Left ventricle myocardium inferior (tissue), 1 donor: ENCODE results near the gene TRAF1. TPM values are rescaled to one million over a fixed set of nuclear protein-coding genes. Genes with fewer than 3 reads are reported as not detected.

Experiments used
- DNase-seq: peaks from one replicate; pipeline ENCODE4 v3.0.0-alpha.2; 2020
- H3K27ac ChIP-seq: fragments of 200-600 bp; replicated peaks from 2 replicates; pipeline ENCODE4 v1.8.0; 2021
- H3K27me3 ChIP-seq: fragments of 200-600 bp; 2 replicates; pipeline ENCODE4 v1.8.0; 2021; ENCODE audit warnings: low read depth
- H3K36me3 ChIP-seq: fragments of 200-600 bp; 2 replicates; pipeline ENCODE4 v1.8.0; 2021
- H3K4me1 ChIP-seq: fragments of 200-600 bp; 2 replicates; pipeline ENCODE4 v1.8.0; 2021
- H3K4me3 ChIP-seq: fragments of 200-600 bp; 2 replicates; pipeline ENCODE4 v1.8.0; 2021; ENCODE audit warnings: mild to moderate bottlenecking, moderate library complexity
- H3K9me3 ChIP-seq: fragments of 200-600 bp; replicated peaks from 2 replicates; pipeline ENCODE4 v1.8.0; 2021
- intact Hi-C: fragments of 100-400 bp; cut with micrococcal nuclease; formaldehyde crosslinking; loops from one replicate; pipeline ENCODE4 v1.11.0; 2022
- total RNA-seq: library from RNA; stranded (reverse); fragmentation: NEBNext Ultra II Directional; extraction: Animal tissue kit (Norgen Biotek cat#: 25700); gene quantifications from one replicate; pipeline ENCODE4 v1.2.1, GENCODE V29; 2021
- TF ChIP-seq, protein P1 (sequence below): fragments of 200-600 bp; IDR thresholded peaks from 2 replicates; pipeline ENCODE4 v1.8.0; 2021; ENCODE audit warnings: antibody characterized with exemption, mild to moderate bottlenecking, borderline replicate concordance
- donor health status: DM: no; HTN: yes; CAD: no; lungs with severe emphysema.

The TRAF1 gene
- total RNA-seq, 1 donor from 2014 or later, result 2.6 TPM

GRCh38 chr9:120888626-120889025 is 38.0 kb downstream of the TRAF1 start:
- Histone ChIP-seq H3K4me3 (no peak overlapping the region), H3K9me3 (no peaks in the 10 kb centered on the region), H3K27ac (no peak overlapping the region), H3K27me3 (no peaks in the 10 kb centered on the region), H3K4me1 (no peaks in the 10 kb centered on the region), H3K36me3 (no peaks in the 10 kb centered on the region)
- intact Hi-C loops, result no loop called here
- TF ChIP-seq, protein P1, sequence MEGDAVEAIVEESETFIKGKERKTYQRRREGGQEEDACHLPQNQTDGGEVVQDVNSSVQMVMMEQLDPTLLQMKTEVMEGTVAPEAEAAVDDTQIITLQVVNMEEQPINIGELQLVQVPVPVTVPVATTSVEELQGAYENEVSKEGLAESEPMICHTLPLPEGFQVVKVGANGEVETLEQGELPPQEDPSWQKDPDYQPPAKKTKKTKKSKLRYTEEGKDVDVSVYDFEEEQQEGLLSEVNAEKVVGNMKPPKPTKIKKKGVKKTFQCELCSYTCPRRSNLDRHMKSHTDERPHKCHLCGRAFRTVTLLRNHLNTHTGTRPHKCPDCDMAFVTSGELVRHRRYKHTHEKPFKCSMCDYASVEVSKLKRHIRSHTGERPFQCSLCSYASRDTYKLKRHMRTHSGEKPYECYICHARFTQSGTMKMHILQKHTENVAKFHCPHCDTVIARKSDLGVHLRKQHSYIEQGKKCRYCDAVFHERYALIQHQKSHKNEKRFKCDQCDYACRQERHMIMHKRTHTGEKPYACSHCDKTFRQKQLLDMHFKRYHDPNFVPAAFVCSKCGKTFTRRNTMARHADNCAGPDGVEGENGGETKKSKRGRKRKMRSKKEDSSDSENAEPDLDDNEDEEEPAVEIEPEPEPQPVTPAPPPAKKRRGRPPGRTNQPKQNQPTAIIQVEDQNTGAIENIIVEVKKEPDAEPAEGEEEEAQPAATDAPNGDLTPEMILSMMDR, result no peak
- DNase-seq, result no peak

DNA sequence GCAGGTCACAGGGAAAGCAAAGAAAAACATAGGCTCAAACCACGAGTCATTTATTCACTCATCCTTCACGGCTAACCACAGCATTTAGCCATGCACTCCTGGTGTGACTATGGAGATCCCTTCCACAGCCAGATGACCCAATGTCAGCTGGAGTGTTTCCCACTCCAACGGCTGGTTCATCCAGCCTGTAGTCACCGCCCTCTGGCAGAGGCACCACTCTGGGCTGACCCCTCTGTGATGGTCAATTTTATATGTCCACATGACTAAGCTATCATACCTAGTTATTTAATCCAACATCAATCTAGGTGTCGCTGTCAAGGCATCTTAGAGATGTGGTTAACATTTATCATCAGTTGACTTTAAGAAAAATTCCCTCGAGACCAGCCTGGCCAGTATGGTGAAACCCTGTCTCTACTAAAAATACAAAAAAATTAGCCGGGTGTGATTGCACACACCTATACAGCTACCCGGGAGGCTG is 40.1 kb downstream of the TRAF1 start:
- H3K4me1 ChIP-seq, result no peaks in the 10 kb centered on the region
- no peak overlapping the region for H3K4me3 ChIP-seq
- H3K27me3 ChIP-seq, result peaks cover 7% of the 10 kb centered on the region
- peak; percentile 54 for DNase-seq
- TF ChIP-seq, protein P1, result no peak
- H3K9me3 ChIP-seq, result no peaks in the 10 kb centered on the region
- no peaks in the 10 kb centered on the region for H3K36me3 ChIP-seq
- peak overlapping the region; percentile 43 for H3K27ac ChIP-seq
- intact Hi-C loops, result no loop called here

DNA sequence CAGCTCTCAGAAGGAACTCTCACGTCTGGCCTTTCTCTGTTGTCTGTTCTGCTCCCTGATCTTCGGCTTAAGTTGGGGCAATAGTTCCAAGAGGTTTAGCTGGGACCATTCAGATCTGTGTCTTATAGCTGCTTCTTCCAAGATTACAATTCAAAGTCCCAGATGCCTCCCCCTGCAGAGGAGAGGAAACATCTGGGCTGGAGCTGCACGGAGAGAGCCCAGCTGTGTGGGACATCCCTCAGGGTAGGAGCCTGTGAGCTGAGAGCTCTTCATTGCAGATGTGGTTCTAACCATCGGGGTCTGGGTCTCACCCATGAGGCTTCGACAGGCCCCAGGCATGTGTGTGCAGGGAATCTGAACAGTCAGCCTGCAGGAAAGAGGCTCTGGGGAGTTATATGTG is 40.6 kb downstream of the TRAF1 start:
- no peaks in the 10 kb centered on the region for H3K9me3 ChIP-seq
- H3K4me1 ChIP-seq, result no peaks in the 10 kb centered on the region
- DNase-seq, result peak; percentile 31
- no peaks in the 10 kb centered on the region for H3K36me3 ChIP-seq
- H3K4me3 ChIP-seq, result no peak overlapping the region
- peaks cover 7% of the 10 kb centered on the region for H3K27me3 ChIP-seq
- intact Hi-C loops, result no loop called here
- TF ChIP-seq, protein P1, result no peak
- H3K27ac ChIP-seq, result peak overlapping the region; percentile 43

GRCh38 chr9:120885457-120885856 is 41.1 kb downstream of the TRAF1 start:
- H3K9me3 ChIP-seq, result no peaks in the 10 kb centered on the region
- TF ChIP-seq, protein P1, result no peak
- no peaks in the 10 kb centered on the region for H3K4me1 ChIP-seq
- H3K4me3 ChIP-seq, result no peak overlapping the region
- H3K27me3 ChIP-seq, result peaks cover 7% of the 10 kb centered on the region
- no peak for DNase-seq
- H3K27ac ChIP-seq, result peak overlapping the region; percentile 43
- intact Hi-C loops, result no loop called here
- no peaks in the 10 kb centered on the region for H3K36me3 ChIP-seq

- no peak for DNase-seq
- Histone ChIP-seq H3K27ac (no peak overlapping the region), H3K4me1 (no peaks in the 10 kb centered on the region), H3K9me3 (no peaks in the 10 kb centered on the region), H3K4me3 (no peak overlapping the region), H3K36me3 (no peaks in the 10 kb centered on the region), H3K27me3 (peaks cover 7% of the 10 kb centered on the region)
- TF ChIP-seq, protein P1, result no peak
- intact Hi-C loops, result no loop called here
Measured at GRCh38 chr9:120883608-120883996, 43.0 kb downstream of the TRAF1 start.
